DOHH2 (cell line): ENCODE data around the gene SNX19.
"Not testable (repeated sequence)": the region's sequence is repeated elsewhere in the genome, so short reads cannot be mapped to it uniquely, and the experiment has no call there.

Experiments
- H3F3A ChIP-seq: fragments of 200-600 bp; sonication (generic), shearing (Covaris generic); 2 replicates; pipeline ENCODE4 v1.6.0; 2016; ENCODE audit warnings: antibody characterized with exemption, mild to moderate bottlenecking; ENCODE audit not compliant: control insufficient read depth, insufficient read depth
- H3K27ac ChIP-seq: fragments of 200-600 bp; sonication (generic); 2 replicates; pipeline ENCODE4 v1.5.1; 2014; ENCODE audit warnings: low read depth, mild to moderate bottlenecking, low read length, moderate library complexity
- H3K27me3 ChIP-seq: fragments of 200-600 bp; sonication (generic); 2 replicates; pipeline ENCODE4 v1.6.1; 2014; ENCODE audit warnings: mild to moderate bottlenecking, low read length, mixed read lengths; ENCODE audit not compliant: control insufficient read depth
- H3K36me3 ChIP-seq: fragments of 200-600 bp; sonication (generic); 2 replicates; pipeline ENCODE4 v1.6.1; 2014; ENCODE audit warnings: mild to moderate bottlenecking, low read length, moderate library complexity, mixed read lengths; ENCODE audit not compliant: control insufficient read depth
- H3K4me1 ChIP-seq: fragments of 200-600 bp; sonication (generic); 2 replicates; pipeline ENCODE4 v1.6.1; 2014; ENCODE audit warnings: mild to moderate bottlenecking, low read length, mixed read lengths; ENCODE audit not compliant: control insufficient read depth
- H3K4me2 ChIP-seq: fragments of 200-600 bp; sonication (generic); 2 replicates; pipeline ENCODE4 v1.6.0; 2014; ENCODE audit warnings: mild to moderate bottlenecking, low read length, moderate library complexity
- H3K4me3 ChIP-seq: fragments of 200-600 bp; sonication (generic); 2 replicates; pipeline ENCODE4 v1.5.1; 2014; ENCODE audit warnings: mild to moderate bottlenecking, low read length, mixed read lengths
- H3K79me2 ChIP-seq: fragments of 200-600 bp; sonication (generic); 2 replicates; pipeline ENCODE4 v1.6.1; 2014; ENCODE audit warnings: mild to moderate bottlenecking, low read length, mixed read lengths; ENCODE audit not compliant: control insufficient read depth
- H3K9me2 ChIP-seq: fragments of 200-600 bp; sonication (generic); replicated peaks from 2 replicates; pipeline ENCODE4 v1.6.1; 2014; ENCODE audit warnings: mild to moderate bottlenecking, low read length, mixed read lengths; ENCODE audit not compliant: control insufficient read depth
- H3K9me3 ChIP-seq: fragments of 200-600 bp; sonication (generic); 2 replicates; pipeline ENCODE4 v1.6.1; 2014; ENCODE audit warnings: antibody characterized with exemption, low read length, mixed read lengths; ENCODE audit not compliant: control insufficient read depth, insufficient read depth
- H4K20me1 ChIP-seq: fragments of 200-600 bp; sonication (generic); 2 replicates; pipeline ENCODE4 v1.6.0; 2014; ENCODE audit warnings: low read depth, mild to moderate bottlenecking, antibody characterized with exemption, low read length, moderate library complexity; ENCODE audit not compliant: control insufficient read depth, insufficient read depth
- EZH2phosphoT487 ChIP-seq: fragments of 200-600 bp; sonication (generic); IDR thresholded peaks from 2 replicates; pipeline ENCODE4 v1.6.1; 2017; ENCODE audit warnings: borderline replicate concordance, mild to moderate bottlenecking, antibody characterized with exemption, low read length, moderate library complexity, mixed read lengths
- TF ChIP-seq, protein P1 (sequence below): fragments of 200-600 bp; sonication (generic); IDR thresholded peaks from one replicate; pipeline ENCODE4 v1.5.1; 2014; ENCODE audit warnings: antibody characterized with exemption, mild to moderate bottlenecking, low read depth, low read length; ENCODE audit not compliant: poor library complexity, severe bottlenecking

Gene SNX19

DNA sequence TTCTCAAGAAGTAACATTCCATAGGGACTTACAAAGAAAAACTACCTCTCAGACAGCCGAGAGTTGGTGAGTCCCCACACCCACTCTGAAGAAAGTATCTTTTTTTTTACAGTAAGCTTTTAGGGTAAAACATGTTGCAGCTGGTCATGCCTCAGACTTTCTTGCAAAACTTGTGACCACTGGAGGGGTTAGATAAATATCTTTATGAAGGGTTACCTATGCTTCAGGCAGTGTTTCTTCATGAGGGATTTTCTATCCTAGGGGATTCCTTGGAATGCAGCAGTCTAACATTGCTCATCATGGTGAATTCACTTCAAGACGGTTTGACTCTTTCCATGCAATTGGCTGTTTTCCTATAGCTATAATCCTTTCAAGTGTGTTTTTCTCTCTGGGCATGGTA lies 20.8 kb upstream of the SNX19 start:
- TF ChIP-seq, protein P1, sequence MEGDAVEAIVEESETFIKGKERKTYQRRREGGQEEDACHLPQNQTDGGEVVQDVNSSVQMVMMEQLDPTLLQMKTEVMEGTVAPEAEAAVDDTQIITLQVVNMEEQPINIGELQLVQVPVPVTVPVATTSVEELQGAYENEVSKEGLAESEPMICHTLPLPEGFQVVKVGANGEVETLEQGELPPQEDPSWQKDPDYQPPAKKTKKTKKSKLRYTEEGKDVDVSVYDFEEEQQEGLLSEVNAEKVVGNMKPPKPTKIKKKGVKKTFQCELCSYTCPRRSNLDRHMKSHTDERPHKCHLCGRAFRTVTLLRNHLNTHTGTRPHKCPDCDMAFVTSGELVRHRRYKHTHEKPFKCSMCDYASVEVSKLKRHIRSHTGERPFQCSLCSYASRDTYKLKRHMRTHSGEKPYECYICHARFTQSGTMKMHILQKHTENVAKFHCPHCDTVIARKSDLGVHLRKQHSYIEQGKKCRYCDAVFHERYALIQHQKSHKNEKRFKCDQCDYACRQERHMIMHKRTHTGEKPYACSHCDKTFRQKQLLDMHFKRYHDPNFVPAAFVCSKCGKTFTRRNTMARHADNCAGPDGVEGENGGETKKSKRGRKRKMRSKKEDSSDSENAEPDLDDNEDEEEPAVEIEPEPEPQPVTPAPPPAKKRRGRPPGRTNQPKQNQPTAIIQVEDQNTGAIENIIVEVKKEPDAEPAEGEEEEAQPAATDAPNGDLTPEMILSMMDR: no peak
- no peak for TF ChIP-seq EZH2phosphoT487
- no peaks in the 10 kb centered on the region for H3K4me1 ChIP-seq
- H3K27ac ChIP-seq: no peak overlapping the region
- H3K9me3 ChIP-seq: no peaks in the 10 kb centered on the region
- no peaks in the 10 kb centered on the region for H3K79me2 ChIP-seq
- no peaks in the 10 kb centered on the region; the same call in 1 of the 2 replicates for H3K27me3 ChIP-seq
- no peaks in the 10 kb centered on the region for H3F3A ChIP-seq
- H3K4me3 ChIP-seq: no peak overlapping the region
- H3K36me3 ChIP-seq: no peaks in the 10 kb centered on the region
- no peak overlapping the region for H3K4me2 ChIP-seq
- H3K9me2 ChIP-seq: no peaks in the 10 kb centered on the region
- no peaks in the 10 kb centered on the region for H4K20me1 ChIP-seq

DNA sequence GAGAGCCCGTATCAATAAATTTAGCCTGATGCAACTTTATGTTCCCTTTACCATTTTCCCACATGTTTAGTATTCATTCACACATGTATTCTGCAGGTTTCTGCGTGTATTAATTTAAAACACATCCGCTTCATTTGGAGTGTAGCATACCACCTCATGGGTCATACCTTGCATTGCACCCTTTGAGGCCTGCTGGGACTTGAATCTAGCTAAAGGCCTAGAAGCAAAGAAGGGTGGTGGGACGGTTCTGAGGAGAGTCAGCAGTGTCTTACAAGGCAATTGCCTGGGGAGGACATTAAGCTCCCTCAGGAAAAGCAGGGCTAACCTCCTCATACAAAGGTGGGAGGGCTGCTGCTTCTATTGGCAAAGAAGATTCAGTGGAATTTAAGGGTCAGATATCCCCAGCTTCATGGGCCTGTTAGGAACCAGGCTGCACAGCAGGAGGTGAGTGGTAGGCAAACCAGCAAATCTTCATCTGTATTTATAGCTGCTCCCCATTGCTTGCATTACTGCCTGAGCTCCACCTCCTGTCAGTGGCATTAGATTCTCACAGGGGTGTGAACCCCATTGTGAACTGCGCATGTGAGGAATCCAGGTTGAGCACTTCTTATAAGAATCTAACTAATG lies 15.9 kb upstream of the SNX19 start:
- Histone ChIP-seq H3K27ac (no peak overlapping the region), H3F3A (no peaks in the 10 kb centered on the region), H3K27me3 (no peaks in the 10 kb centered on the region), H3K4me1 (no peaks in the 10 kb centered on the region), H3K4me3 (no peak overlapping the region), H3K9me2 (no peaks in the 10 kb centered on the region), H3K36me3 (no peaks in the 10 kb centered on the region), H3K4me2 (no peak overlapping the region), H3K9me3 (no peaks in the 10 kb centered on the region), H3K79me2 (no peaks in the 10 kb centered on the region), H4K20me1 (no peaks in the 10 kb centered on the region)
- TF ChIP-seq, protein P1: no peak
- TF ChIP-seq EZH2phosphoT487: no peak

DNA sequence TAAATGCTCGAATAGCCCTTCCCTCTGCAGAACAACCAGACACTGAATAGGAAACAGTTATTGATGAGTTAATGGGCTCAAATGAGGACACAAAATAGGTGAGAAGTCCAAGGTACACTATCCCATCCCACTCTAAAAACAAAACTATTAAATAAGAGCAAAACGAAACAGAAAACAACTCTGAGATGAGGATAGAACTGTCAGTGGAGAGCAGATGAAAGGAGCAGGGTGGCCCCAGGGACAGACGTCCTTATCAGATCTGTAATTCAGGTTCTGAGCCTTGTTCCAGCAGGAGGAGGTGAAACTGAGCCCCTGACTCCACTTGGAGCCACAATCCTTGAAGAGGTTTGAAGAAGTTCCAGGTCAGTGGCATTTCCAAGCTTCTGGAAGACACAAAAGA lies 8.5 kb upstream of the SNX19 start:
- no peaks in the 10 kb centered on the region for H3K9me3 ChIP-seq
- H3K9me2 ChIP-seq: no peaks in the 10 kb centered on the region
- no peaks in the 10 kb centered on the region for H3K36me3 ChIP-seq
- TF ChIP-seq EZH2phosphoT487: no peak
- TF ChIP-seq, protein P1: no peak
- no peak overlapping the region for H3K27ac ChIP-seq
- H3K4me2 ChIP-seq: no peak overlapping the region
- no peaks in the 10 kb centered on the region for H3K4me1 ChIP-seq
- no peaks in the 10 kb centered on the region for H3K79me2 ChIP-seq
- no peaks in the 10 kb centered on the region for H3K27me3 ChIP-seq
- no peak overlapping the region for H3K4me3 ChIP-seq
- H3F3A ChIP-seq: no peaks in the 10 kb centered on the region
- no peaks in the 10 kb centered on the region for H4K20me1 ChIP-seq

DNA sequence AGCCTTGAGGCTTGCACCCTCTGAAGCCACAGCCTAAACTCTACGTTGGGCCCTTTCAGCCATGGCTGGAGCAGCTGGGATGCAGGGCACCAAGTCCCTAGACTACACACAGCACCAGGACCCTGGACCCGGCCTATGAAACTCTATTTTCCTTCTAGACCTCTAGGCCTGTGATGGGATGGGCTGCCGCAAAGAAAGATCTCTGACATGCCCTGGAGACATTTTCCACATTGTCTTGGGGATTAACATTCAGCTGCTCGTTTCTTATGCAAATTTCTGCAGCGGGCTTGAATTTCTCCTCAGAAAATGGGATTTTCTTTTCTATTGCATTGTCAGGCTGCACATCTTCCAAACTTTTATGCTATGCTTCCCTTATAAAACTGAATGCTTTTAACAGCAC lies 4.3 kb upstream of the SNX19 start:
- H3K36me3 ChIP-seq, H4K20me1 ChIP-seq, H3K4me1 ChIP-seq, H3K79me2 ChIP-seq, H3K27me3 ChIP-seq, H3K9me2 ChIP-seq, H3K4me3 ChIP-seq, H3K9me3 ChIP-seq, H3K27ac ChIP-seq, H3F3A ChIP-seq, H3K4me2 ChIP-seq: not testable (repeated sequence)
